Adrenal gland (tissue), 12 donors: ENCODE data around the gene FLRT1. TPM values are rescaled to one million over a fixed set of nuclear protein-coding genes. Genes with fewer than 3 reads are reported as not detected.

Source experiments
- DNase-seq, 7 donors: peaks; one replicate each; pipeline ENCODE4 v3.0.0-alpha.2; 2019 to 2020
- H3K27ac ChIP-seq, 5 donors: fragments of 200-600 bp; sonication (generic) in 4 of 5; 1 replicate in 3 of 5; 2 replicates in 2 of 5; pipeline versions ENCODE4 v1.5.1 to v1.8.0; 2016 to 2020; ENCODE audit warnings: mild to moderate bottlenecking in 1 of 5
- H3K27me3 ChIP-seq: fragments of 200-600 bp; 2 replicates; pipeline ENCODE4 v1.8.0; 2021
- H3K36me3 ChIP-seq, 2 donors: fragments of 200-600 bp; replicated peaks in 1 of 2; 1 replicate in 1 of 2; 2 replicates in 1 of 2; pipeline versions ENCODE4 v1.5.1 to v1.8.0; 2018 to 2022
- H3K4me1 ChIP-seq, 2 donors: fragments of 200-600 bp; replicated peaks in 1 of 2; 1 replicate in 1 of 2; 2 replicates in 1 of 2; pipeline versions ENCODE4 v1.5.1 to v1.8.0; 2018 to 2021
- H3K4me3 ChIP-seq, 4 donors: fragments of 200-600 bp; sonication (generic) in 3 of 4; one replicate each; pipeline ENCODE4 v1.5.1; 2016 to 2018
- H3K9me3 ChIP-seq, 3 donors: fragments of 200-600 bp; sonication (generic) in 1 of 3; replicated peaks in 1 of 3; 1 replicate in 2 of 3; 2 replicates in 1 of 3; pipeline versions ENCODE4 v1.5.1 to v1.8.0; 2016 to 2021
- CTCF ChIP-seq, 6 experiments: fragments of 450-650 bp in 4 of 6; fragments of 200-600 bp in 2 of 6; sonication (generic) in 1 of 6; IDR thresholded peaks; 1 replicate in 5 of 6; 2 replicates in 1 of 6; pipeline versions ENCODE4 v1.5.1 to v1.8.0; 2016 to 2021; ENCODE audit warnings: antibody characterized with exemption in 6 of 6, mild to moderate bottlenecking in 2 of 6, moderate library complexity in 1 of 6
- POLR2A ChIP-seq, 2 donors: fragments of 450-650 bp; IDR thresholded peaks; one replicate each; pipeline ENCODE4 v1.6.1; 2017; ENCODE audit warnings: antibody characterized with exemption in 2 of 2, mild to moderate bottlenecking in 2 of 2, moderate library complexity in 1 of 2
- WGBS, 4 donors: extraction: QIAGEN DNeasy Blood & Tissue Kit in 2 of 4; methylation state at CpG; one replicate each; pipeline versions ENCODE4 v1.1.5 to v1.1.7; 2013 to 2017; 5-methylcytosine and 5-hydroxymethylcytosine counted together
- intact Hi-C, 2 donors: fragments of 100-400 bp; cut with DNase I; formaldehyde crosslinking; loops; one replicate each; pipeline versions ENCODE4 v1.14.1 to v1.15.0; 2022 to 2023
- polyA plus RNA-seq, 3 donors: library from polyadenylated mRNA; stranded (reverse); fragments of 200-250 nt in 2 of 3; fragments of 350-450 nt in 1 of 3; fragmentation: Illumina TruSeq in 1 of 3; extraction: RNeasy Lipid Tissue Mini Kit (QIAGEN cat#74804) in 1 of 3; gene quantifications; one replicate each; pipeline ENCODE4 v1.2.3, GENCODE V29; 2013 to 2014
- total RNA-seq, 9 donors: library from RNA; depleted of rRNA in 4 of 9; stranded (reverse); fragments of >200 nt in 4 of 9; fragments of 120-200 nt in 1 of 9; fragmentation: NEBNext Ultra II Directional in 1 of 9; extraction: Animal tissue kit (Norgen Biotek cat#: 25700) in 1 of 9; gene quantifications; one replicate each; pipeline versions ENCODE4 v1.1.0 to v1.2.4, GENCODE V29; 2013 to 2023
- donor health status: healthy with polysubstance abuse.
- donor health status: Bipolar disorder and iron deficiency.
- donor health status: DM: yes; HTN: yes; CAD: no.
- donor health status: DM: no; HTN: no; CAD: no.
- donor health status: DM: no; HTN: no; CAD: no.
- donor health status: DM: yes; HTN: yes; CAD: no.

Gene FLRT1
- total and polyA plus RNA-seq, 12 donors, result 0.33 to 11.1 (median 3.2) TPM; not detected in 4

- Histone ChIP-seq H3K36me3 (no peaks in the 10 kb centered on the region), H3K9me3 (no peaks in the 10 kb centered on the region), H3K4me3 (no peak overlapping the region), H3K27me3 (no peaks in the 10 kb centered on the region), H3K4me1 (no peaks in the 10 kb centered on the region), H3K27ac (no peak overlapping the region)
- no peak for DNase-seq
- TF ChIP-seq POLR2A (IDR thresholded peaks at IDR 0.05) (no peak), CTCF (IDR thresholded peaks at IDR 0.05) (no peak)
- WGBS, 4 donors, result 58 to 91% (median 84%) methylated on average over 5 to 9 of the region's 9 CpGs
- intact Hi-C loops, result no loop called here
These were observed 37.1 kb downstream of the FLRT1 start for GRCh38 chr11:64072871-64073270.

- 75 to 82% (median 76%) methylated on average over 10 to 13 of the region's 13 CpGs for WGBS, 4 donors
- no peak for TF ChIP-seq POLR2A (IDR thresholded peaks at IDR 0.05)
- TF ChIP-seq CTCF (IDR thresholded peaks at IDR 0.05), result no peak
- H3K4me3 ChIP-seq, result no peak overlapping the region
- no peaks in the 10 kb centered on the region for H3K27me3 ChIP-seq
- H3K36me3 ChIP-seq, result no peaks in the 10 kb centered on the region
- peak overlapping the region in 1 of 5 donors; percentile 38 for H3K27ac ChIP-seq
- no peak for DNase-seq
- intact Hi-C loops, result no loop called here
- no peaks in the 10 kb centered on the region for H3K9me3 ChIP-seq
- H3K4me1 ChIP-seq, result no peaks in the 10 kb centered on the region
These were observed 37.8 kb downstream of the FLRT1 start for GRCh38 chr11:64073542-64073941.

GRCh38 chr11:64074239-64074638 is 38.5 kb downstream of the FLRT1 start:
- Histone ChIP-seq H3K4me1 (no peaks in the 10 kb centered on the region), H3K27me3 (no peaks in the 10 kb centered on the region), H3K9me3 (no peaks in the 10 kb centered on the region), H3K27ac (peak overlapping the region in 1 of 5 donors; percentile 38), H3K4me3 (no peak overlapping the region), H3K36me3 (no peaks in the 10 kb centered on the region)
- TF ChIP-seq POLR2A (IDR thresholded peaks at IDR 0.05) (no peak), CTCF (IDR thresholded peaks at IDR 0.05) (no peak)
- DNase-seq, result no peak
- intact Hi-C loops, result no loop called here
- 74 to 82% (median 78%) methylated on average over 7 to 10 of the region's 10 CpGs for WGBS, 4 donors

GRCh38 chr11:64076758-64077157 is 41.0 kb downstream of the FLRT1 start:
- intact Hi-C loops, result no loop called here
- Histone ChIP-seq H3K9me3 (no peaks in the 10 kb centered on the region), H3K4me3 (no peak overlapping the region), H3K4me1 (no peaks in the 10 kb centered on the region), H3K27ac (peak overlapping the region in 1 of 5 donors; percentile 56), H3K36me3 (no peaks in the 10 kb centered on the region), H3K27me3 (no peaks in the 10 kb centered on the region)
- DNase-seq, result no peak
- WGBS, 4 donors, result 64 to 84% (median 81%) methylated on average over 3 to 8 of the region's 8 CpGs
- TF ChIP-seq CTCF (IDR thresholded peaks at IDR 0.05), result no peak
- TF ChIP-seq POLR2A (IDR thresholded peaks at IDR 0.05), result no peak
